H1 (cell line): ENCODE measurements around the gene APP.

ENCODE experiments used
- ATF2 ChIP-seq: IDR thresholded peaks from 2 replicates; pipeline ENCODE4 v1.6.1; 2012; ENCODE audit warnings: low read length, inconsistent platforms
- CTCF ChIP-seq, 3 experiments: IDR thresholded peaks; 1 replicate in 2 of 3; 2 replicates in 1 of 3; pipeline versions ENCODE4 v1.5.1 to v1.6.1; 2011; ENCODE audit warnings: low read length in 3 of 3, mild to moderate bottlenecking in 3 of 3, inconsistent platforms in 2 of 3, low read depth in 1 of 3, moderate library complexity in 1 of 3; ENCODE audit not compliant: insufficient read depth in 1 of 3; ENCODE audit errors: control extremely low read depth in 1 of 3
- EZH2 ChIP-seq: fragments of 200-600 bp; sonication (generic); IDR thresholded peaks from 2 replicates; pipeline ENCODE4 v1.7.1; 2012; ENCODE audit warnings: low read depth, mild to moderate bottlenecking, moderate library complexity, low read length, inconsistent platforms; ENCODE audit not compliant: severe bottlenecking
- MAX ChIP-seq: IDR thresholded peaks from 2 replicates; pipeline ENCODE4 v1.6.1; 2012; ENCODE audit warnings: inconsistent platforms
- POLR2A ChIP-seq, 2 experiments: IDR thresholded peaks; 1 replicate in 1 of 2; 2 replicates in 1 of 2; pipeline ENCODE4 v1.6.1; 2011; ENCODE audit warnings: low read depth in 2 of 2, low read length in 2 of 2, mild to moderate bottlenecking in 2 of 2; ENCODE audit errors: control extremely low read depth in 1 of 2
- TAF1 ChIP-seq: IDR thresholded peaks from 2 replicates; pipeline ENCODE4 v1.6.1; 2011; ENCODE audit warnings: mild to moderate bottlenecking, low read depth, low read length

GRCh38 chr21:25910809-25911208 lies 259.8 kb downstream of the APP start:
- TF ChIP-seq ATF2 (no peak), CTCF (IDR thresholded peaks at IDR 0.05; ENCODE audit: control extremely low read depth in 1 of 3, insufficient read depth in 1 of 3, low read depth in 1 of 3, low read length in 3 of 3) (no peak), MAX (no peak), POLR2A (IDR thresholded peaks at IDR 0.05; ENCODE audit: control extremely low read depth in 1 of 2, low read depth in 2 of 2, low read length in 2 of 2) (no peak), EZH2 (no peak), TAF1 (no peak)
